Sigmoid colon (tissue), 7 donors: ENCODE data around the gene ZCCHC10. TPM values are rescaled to one million over a fixed set of nuclear protein-coding genes. Genes with fewer than 3 reads are reported as not detected.

Source experiments
- DNase-seq: peaks from one replicate; pipeline ENCODE4 v3.0.0-alpha.2; 2019
- H3K27ac ChIP-seq, 4 donors: fragments of 200-600 bp; sonication (generic); one replicate each; pipeline ENCODE4 v1.5.1; 2016 to 2019; ENCODE audit warnings: mild to moderate bottlenecking in 1 of 4
- H3K27me3 ChIP-seq, 3 donors: fragments of 200-600 bp; sonication (generic); one replicate each; pipeline ENCODE4 v1.5.1; 2019; ENCODE audit warnings: mild to moderate bottlenecking in 1 of 3
- H3K36me3 ChIP-seq, 4 donors: fragments of 200-600 bp; sonication (generic); one replicate each; pipeline ENCODE4 v1.5.1; 2016 to 2019
- H3K4me1 ChIP-seq, 4 donors: fragments of 200-600 bp; sonication (generic); one replicate each; pipeline ENCODE4 v1.5.1; 2017 to 2019
- H3K4me3 ChIP-seq, 4 donors: fragments of 200-600 bp; sonication (generic); one replicate each; pipeline ENCODE4 v1.5.1; 2017 to 2019; ENCODE audit warnings: mild to moderate bottlenecking in 2 of 4, moderate library complexity in 1 of 4
- H3K9me3 ChIP-seq, 4 donors: fragments of 200-600 bp in 3 of 4; sonication (generic) in 3 of 4; one replicate each; pipeline versions ENCODE4 v1.5.1 to v1.6.1; 2013 to 2019
- CTCF ChIP-seq, 4 experiments: fragments of 450-650 bp in 3 of 4; fragments of 200-600 bp in 1 of 4; IDR thresholded peaks; one replicate each; pipeline ENCODE4 v1.5.1; 2016 to 2019; ENCODE audit warnings: antibody characterized with exemption in 4 of 4, mild to moderate bottlenecking in 3 of 4, moderate library complexity in 2 of 4
- EP300 ChIP-seq, 4 donors: sonication (generic); formaldehyde crosslinking; IDR thresholded peaks; one replicate each; pipeline ENCODE4 v1.6.1; 2017; ENCODE audit warnings: antibody characterized with exemption in 4 of 4
- POLR2A ChIP-seq, 2 donors: fragments of 450-650 bp; IDR thresholded peaks; one replicate each; pipeline ENCODE4 v1.6.1; 2016; ENCODE audit warnings: antibody characterized with exemption in 2 of 2, mild to moderate bottlenecking in 2 of 2, moderate library complexity in 2 of 2
- POLR2AphosphoS5 ChIP-seq, 4 donors: sonication (generic); formaldehyde crosslinking; IDR thresholded peaks; one replicate each; pipeline ENCODE4 v1.6.1; 2017; ENCODE audit warnings: antibody characterized with exemption in 4 of 4
- WGBS, 2 donors: extraction: QIAGEN DNeasy Blood & Tissue Kit; methylation state at CpG; one replicate each; pipeline ENCODE4 v1.1.7; 2013; 5-methylcytosine and 5-hydroxymethylcytosine counted together
- intact Hi-C: fragments of 100-400 bp; cut with DNase I; formaldehyde crosslinking; loops from one replicate; pipeline ENCODE4 v1.15.1; 2023
- polyA plus RNA-seq, 3 donors: library from polyadenylated mRNA; stranded (reverse); fragments of 200-250 nt; gene quantifications; one replicate each; pipeline ENCODE4 v1.2.3, GENCODE V29; 2013
- total RNA-seq, 4 donors: library from RNA; depleted of rRNA; stranded (reverse); fragments of >200 nt; gene quantifications; one replicate each; pipeline ENCODE4 v1.1.0, GENCODE V29; 2016
- donor health status: healthy with polysubstance abuse.
- donor health status: Bipolar disorder and iron deficiency.
- donor health status: healthy.

Gene ZCCHC10
- total and polyA plus RNA-seq, 7 donors: 15.0 to 57.1 (median 18.9) TPM

GRCh38 chr5:133006653-133007052 is 19.7 kb downstream of the ZCCHC10 start:
- TF ChIP-seq POLR2A (IDR thresholded peaks at IDR 0.05) (no peak), POLR2AphosphoS5 (IDR thresholded peaks at IDR 0.05) (no peak), CTCF (IDR thresholded peaks at IDR 0.05) (no peak), EP300 (IDR thresholded peaks at IDR 0.05) (no peak)
- no peaks in the 10 kb centered on the region for H3K27me3 ChIP-seq
- H3K9me3 ChIP-seq: no peaks in the 10 kb centered on the region
- 66 to 78% methylated on average over 1 of the region's 1 CpG for WGBS, 2 donors
- intact Hi-C loops: no loop called here
- no peak overlapping the region for H3K27ac ChIP-seq
- peaks cover 0 to 47% (median 6%) of the 10 kb centered on the region in 4 donors for H3K36me3 ChIP-seq
- DNase-seq: no peak
- H3K4me1 ChIP-seq: no peaks in the 10 kb centered on the region
- H3K4me3 ChIP-seq: no peak overlapping the region

- WGBS, 2 donors: 12 to 42% methylated on average over 2 of the region's 2 CpGs
- Histone ChIP-seq H3K36me3 (peaks cover 0 to 48% (median under 1%) of the 10 kb centered on the region in 4 donors), H3K27ac (no peak overlapping the region), H3K27me3 (no peaks in the 10 kb centered on the region), H3K9me3 (no peaks in the 10 kb centered on the region), H3K4me1 (no peaks in the 10 kb centered on the region), H3K4me3 (no peak overlapping the region)
- intact Hi-C loops: no loop called here
- TF ChIP-seq CTCF (IDR thresholded peaks at IDR 0.05): no peak
- no peak for TF ChIP-seq EP300 (IDR thresholded peaks at IDR 0.05)
- TF ChIP-seq POLR2A (IDR thresholded peaks at IDR 0.05): no peak
- no peak for TF ChIP-seq POLR2AphosphoS5 (IDR thresholded peaks at IDR 0.05)
- no peak for DNase-seq
These were observed 27.1 kb downstream of the ZCCHC10 start for GRCh38 chr5:132999246-132999645.

- Histone ChIP-seq H3K36me3 (peaks cover 0 to 42% (median 0%) of the 10 kb centered on the region in 4 donors), H3K27ac (no peak overlapping the region), H3K4me1 (no peaks in the 10 kb centered on the region), H3K27me3 (no peaks in the 10 kb centered on the region), H3K9me3 (no peaks in the 10 kb centered on the region), H3K4me3 (no peak overlapping the region)
- TF ChIP-seq POLR2AphosphoS5 (IDR thresholded peaks at IDR 0.05) (no peak), CTCF (IDR thresholded peaks at IDR 0.05) (no peak), EP300 (IDR thresholded peaks at IDR 0.05) (no peak), POLR2A (IDR thresholded peaks at IDR 0.05) (no peak)
- no peak for DNase-seq
- WGBS, 2 donors: 93% methylated on average over 2 of the region's 2 CpGs
- intact Hi-C loops: no loop called here
These were observed 27.8 kb downstream of the ZCCHC10 start for GRCh38 chr5:132998556-132998955.

GRCh38 chr5:132996307-132996706 is 30.0 kb downstream of the ZCCHC10 start:
- H3K9me3 ChIP-seq: no peaks in the 10 kb centered on the region
- H3K4me1 ChIP-seq: no peaks in the 10 kb centered on the region
- 73 to 85% methylated on average over 1 of the region's 1 CpG for WGBS, 2 donors
- intact Hi-C loops: no loop called here
- H3K4me3 ChIP-seq: no peak overlapping the region
- DNase-seq: no peak
- H3K36me3 ChIP-seq: peaks cover 0 to 23% (median 0%) of the 10 kb centered on the region in 4 donors
- no peaks in the 10 kb centered on the region for H3K27me3 ChIP-seq
- H3K27ac ChIP-seq: no peak overlapping the region
- no peak for TF ChIP-seq POLR2A (IDR thresholded peaks at IDR 0.05)
- TF ChIP-seq POLR2AphosphoS5 (IDR thresholded peaks at IDR 0.05): no peak
- no peak for TF ChIP-seq CTCF (IDR thresholded peaks at IDR 0.05)
- TF ChIP-seq EP300 (IDR thresholded peaks at IDR 0.05): no peak
